ENCODE data around the gene EIF4B. TPM values are rescaled to one million over a fixed set of nuclear protein-coding genes. Genes with fewer than 3 reads are reported as not detected.

EIF4B gene
- total RNA-seq, 1 donor from 2014 or later = 726 TPM

DNA sequence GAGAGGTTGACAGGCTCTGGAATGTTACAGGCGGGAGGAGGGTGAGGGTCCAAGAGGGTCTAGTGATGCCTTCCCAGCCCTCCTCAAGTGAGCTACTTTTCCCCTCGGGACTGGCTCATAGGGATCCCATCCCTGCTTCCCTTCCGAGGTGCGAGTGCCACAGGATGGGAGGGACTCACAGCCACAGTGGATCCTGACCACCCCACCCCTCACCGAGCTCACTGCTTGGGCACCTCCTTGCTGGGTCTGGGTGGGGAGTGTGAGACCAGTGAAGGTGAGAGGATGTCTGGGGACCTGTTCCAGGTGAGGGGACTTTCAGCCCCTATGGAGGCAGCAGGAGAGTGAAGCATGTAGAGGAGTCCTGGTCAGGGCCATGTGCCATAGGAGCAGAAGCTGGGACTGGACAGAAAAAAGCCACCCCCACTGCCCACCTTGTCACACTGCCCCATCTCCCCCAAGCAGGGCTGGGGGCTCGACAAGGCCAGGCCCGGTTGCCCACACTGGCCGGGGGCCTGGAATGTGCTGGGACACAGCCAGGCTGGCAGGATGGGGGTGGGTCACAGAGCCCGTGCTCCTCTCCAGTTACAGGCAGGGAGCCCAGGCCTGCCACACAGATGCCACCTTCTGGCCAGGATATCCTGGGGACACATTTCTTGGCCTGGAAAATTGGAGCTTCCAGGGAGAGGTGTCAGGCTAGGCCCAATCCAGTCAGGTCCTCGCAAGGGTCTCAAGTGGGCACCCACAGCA lies 42.0 kb downstream of the EIF4B start:
- ChIA-PET CTCF (interaction anchor here (1.1 to 1.4 kb wide), 4 partner anchors 13 to 297 kb away, joined by 3 to 5 read pairs (median 4); partner anchors contain the start of gene SPRYD3), POLR2A (interaction anchor here (1.2 to 2.1 kb wide), 3 partner anchors 9 to 42 kb away, joined by 4 to 19 read pairs (median 11); partner anchors contain the start of genes EIF4B and SPRYD3)
- ATAC-seq (ENCODE audit: low read depth) (no peak), DNase-seq (no peak)
- H3K27ac Mint-ChIP-seq = peak overlapping the region; percentile 24
- no peaks in the 10 kb centered on the region for H3K9me3 Mint-ChIP-seq
- intact Hi-C loops (cut with micrococcal nuclease) = loop anchor here (10.0 kb wide), 1 partner anchor 457 kb away; the partner anchor contains the start of genes NPFF and TARBP2
- H3K4me1 Mint-ChIP-seq = peaks cover 10% of the 10 kb centered on the region
- peaks cover 3% of the 10 kb centered on the region for H3K36me3 Mint-ChIP-seq (ENCODE audit: low read depth)
- H3K27me3 Mint-ChIP-seq = no peaks in the 10 kb centered on the region
- H3K4me3 Mint-ChIP-seq = peak overlapping the region; percentile 64
- TF ChIP-seq, protein P1, sequence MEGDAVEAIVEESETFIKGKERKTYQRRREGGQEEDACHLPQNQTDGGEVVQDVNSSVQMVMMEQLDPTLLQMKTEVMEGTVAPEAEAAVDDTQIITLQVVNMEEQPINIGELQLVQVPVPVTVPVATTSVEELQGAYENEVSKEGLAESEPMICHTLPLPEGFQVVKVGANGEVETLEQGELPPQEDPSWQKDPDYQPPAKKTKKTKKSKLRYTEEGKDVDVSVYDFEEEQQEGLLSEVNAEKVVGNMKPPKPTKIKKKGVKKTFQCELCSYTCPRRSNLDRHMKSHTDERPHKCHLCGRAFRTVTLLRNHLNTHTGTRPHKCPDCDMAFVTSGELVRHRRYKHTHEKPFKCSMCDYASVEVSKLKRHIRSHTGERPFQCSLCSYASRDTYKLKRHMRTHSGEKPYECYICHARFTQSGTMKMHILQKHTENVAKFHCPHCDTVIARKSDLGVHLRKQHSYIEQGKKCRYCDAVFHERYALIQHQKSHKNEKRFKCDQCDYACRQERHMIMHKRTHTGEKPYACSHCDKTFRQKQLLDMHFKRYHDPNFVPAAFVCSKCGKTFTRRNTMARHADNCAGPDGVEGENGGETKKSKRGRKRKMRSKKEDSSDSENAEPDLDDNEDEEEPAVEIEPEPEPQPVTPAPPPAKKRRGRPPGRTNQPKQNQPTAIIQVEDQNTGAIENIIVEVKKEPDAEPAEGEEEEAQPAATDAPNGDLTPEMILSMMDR (IDR thresholded peaks at IDR 0.05) = no peak

DNA sequence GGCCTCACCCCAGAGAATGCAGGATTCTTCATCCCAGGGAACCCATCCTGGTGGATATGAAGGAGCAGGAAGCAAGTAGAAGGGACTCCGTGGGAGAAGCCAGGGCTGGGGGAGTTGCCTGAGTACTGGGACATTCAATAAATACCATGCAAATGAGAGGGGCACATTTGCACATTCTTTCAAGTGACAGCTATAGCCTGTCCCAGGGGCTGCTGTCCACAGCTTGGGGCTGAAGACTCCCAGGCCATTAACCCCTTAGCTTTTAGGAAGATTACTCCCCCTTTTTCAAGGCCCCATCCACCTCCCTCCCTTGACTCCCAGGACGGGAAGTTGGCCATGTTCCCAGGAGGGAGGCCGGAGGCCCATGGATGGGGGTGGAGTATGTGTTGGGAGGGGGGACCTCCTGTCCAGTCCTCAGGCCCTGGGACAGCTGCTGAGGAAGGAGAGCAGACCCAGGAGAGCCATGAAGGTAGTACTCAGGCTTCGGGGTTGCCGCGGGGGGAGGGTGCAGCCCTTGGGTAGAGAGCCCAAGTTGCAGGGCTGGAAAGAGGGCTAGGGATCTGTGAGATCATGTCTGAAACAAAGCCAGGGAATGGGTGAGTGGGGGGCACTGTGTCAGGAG lies 42.6 kb downstream of the EIF4B start:
- intact Hi-C loops (cut with micrococcal nuclease) = loop anchor here (10.0 kb wide), 1 partner anchor 456 kb away; the partner anchor contains the start of genes NPFF and TARBP2

DNA sequence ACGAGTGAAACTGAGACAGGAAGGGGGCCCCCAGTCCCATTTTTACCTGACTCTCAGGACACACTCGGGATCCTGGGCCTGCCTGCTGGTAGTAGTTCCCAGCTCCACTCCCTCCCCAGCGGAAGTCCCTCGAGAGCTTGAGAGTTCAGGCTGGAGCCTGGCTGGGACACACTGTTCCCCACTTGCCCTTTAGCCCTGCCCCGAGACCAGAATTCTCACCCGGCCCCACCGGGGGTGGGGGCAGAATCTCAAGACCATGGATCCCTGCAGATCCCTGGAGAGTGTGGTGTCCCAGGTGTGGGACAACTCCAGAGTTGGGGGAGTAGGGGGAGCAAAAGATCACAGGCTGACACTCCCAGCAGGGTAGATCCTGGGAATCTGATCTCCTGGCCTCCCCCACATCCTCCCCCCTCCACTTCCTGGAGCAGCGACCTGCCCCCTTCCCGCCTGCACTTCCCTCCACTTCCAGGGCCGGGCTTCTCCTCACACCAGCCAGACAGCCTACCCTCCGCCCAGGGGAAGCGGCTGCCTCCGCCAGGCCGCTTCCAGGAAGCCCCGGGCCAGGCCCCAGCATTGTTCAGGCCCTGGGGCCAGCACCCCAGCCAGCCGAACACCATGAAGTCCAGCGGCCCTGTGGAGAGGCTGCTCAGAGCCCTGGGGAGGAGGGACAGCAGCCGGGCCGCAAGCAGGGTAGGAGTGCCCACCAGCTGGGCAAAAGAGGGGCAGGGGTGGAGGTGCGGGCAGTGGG lies 43.5 kb downstream of the EIF4B start, which contains the start of gene TNS2:
TNS2 (plus strand) TSS at position 495 of the 748 bp plus-strand sequence; CDS start at position 616, 121 bp downstream.
- DNase-seq (no peak), ATAC-seq (ENCODE audit: low read depth) (no peak)
- no peak within 1 kb of the TSS for H3K4me3 Mint-ChIP-seq
- no peak within 1 kb of the TSS for H3K27ac Mint-ChIP-seq
- H3K9me3 Mint-ChIP-seq = no peaks in the 10 kb centered on the region
- intact Hi-C loops (cut with micrococcal nuclease) = loop anchor here (5.0 to 10.0 kb wide), 3 partner anchors 48 to 455 kb away; partner anchors contain the start of genes CSAD, IGFBP6, NPFF and TARBP2
- peaks cover 5% of the 10 kb centered on the region for H3K36me3 Mint-ChIP-seq (ENCODE audit: low read depth)
- CTCF ChIA-PET = no interaction called here
- POLR2A ChIA-PET = no interaction called here
- H3K27me3 Mint-ChIP-seq = no peaks in the 10 kb centered on the region
- TF ChIP-seq, protein P1 (IDR thresholded peaks at IDR 0.05) = no peak
- H3K4me1 Mint-ChIP-seq = peaks cover 19% of the 10 kb centered on the region

More for the DNA sequence above, 42.6 kb downstream of the EIF4B start:
- Mint-ChIP-seq H3K27me3 (no peaks in the 10 kb centered on the region), H3K4me1 (peaks cover 15% of the 10 kb centered on the region), H3K4me3 (no peak overlapping the region), H3K9me3 (no peaks in the 10 kb centered on the region), H3K27ac (no peak overlapping the region), H3K36me3 (ENCODE audit: low read depth) (peaks cover 3% of the 10 kb centered on the region)
- DNase-seq = no peak
- TF ChIP-seq, protein P1 (IDR thresholded peaks at IDR 0.05) = no peak
- ChIA-PET CTCF (interaction anchor here (1.1 kb wide), 1 partner anchor 296 kb away, joined by 3 read pairs; no protein-coding TSS in a partner anchor), POLR2A (interaction anchor here (2.1 kb wide), 1 partner anchor 42 kb away, joined by 19 read pairs; the partner anchor contains the start of gene EIF4B)
- ATAC-seq (ENCODE audit: low read depth) = no peak

DNA sequence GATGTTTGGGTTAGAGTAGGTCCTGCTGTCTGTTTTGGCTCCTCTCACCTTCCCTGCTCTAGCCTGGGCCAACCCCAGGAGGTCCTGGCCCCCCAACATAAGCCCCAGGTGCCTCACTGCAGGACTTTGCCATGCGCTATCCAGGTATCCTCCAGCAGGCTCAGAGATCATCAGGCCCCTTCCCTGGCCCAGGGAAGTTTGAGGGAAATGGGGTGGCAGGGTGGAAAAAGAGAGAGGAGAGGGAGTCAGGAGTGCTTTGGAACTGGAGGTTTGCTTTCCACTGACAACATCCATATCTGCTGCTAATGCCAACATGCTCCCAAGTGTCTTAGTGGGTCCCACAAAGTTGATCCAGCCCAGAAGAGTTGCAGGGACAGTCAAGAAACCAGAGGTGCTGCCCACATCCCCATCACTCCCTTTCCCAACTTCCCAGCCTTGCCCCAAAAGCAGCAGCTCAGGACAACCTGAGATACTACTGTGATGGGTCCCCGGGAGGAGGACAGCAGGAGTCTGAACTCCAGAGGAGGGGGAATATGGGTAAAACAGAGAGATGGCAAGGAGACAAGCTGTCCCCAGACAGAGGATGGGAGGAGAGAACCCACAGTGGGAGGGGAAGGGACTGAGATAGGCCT lies 44.3 kb downstream of the EIF4B start:
- POLR2A ChIA-PET = no interaction called here
- Mint-ChIP-seq H3K36me3 (ENCODE audit: low read depth) (peaks cover 5% of the 10 kb centered on the region), H3K4me3 (no peak overlapping the region), H3K4me1 (peaks cover 19% of the 10 kb centered on the region), H3K27me3 (no peaks in the 10 kb centered on the region), H3K27ac (no peak overlapping the region), H3K9me3 (no peaks in the 10 kb centered on the region)
- CTCF ChIA-PET = no interaction called here
- DNase-seq (no peak), ATAC-seq (ENCODE audit: low read depth) (no peak)
- intact Hi-C loops (cut with micrococcal nuclease) = loop anchor here (5.0 kb wide), 2 partner anchors 47 to 132 kb away; partner anchors contain the start of genes CSAD, IGFBP6 and ZNF740
- TF ChIP-seq, protein P1 (IDR thresholded peaks at IDR 0.05) = no peak
